Osteoblast (primary cell): ENCODE measurements around the gene CLGN. TPM values are rescaled to one million over a fixed set of nuclear protein-coding genes. Genes with fewer than 3 reads are reported as not detected.

ENCODE experiments used
- DNase-seq: peaks from one replicate; pipeline ENCODE4 v3.0.0; 2011; ENCODE audit warnings: low spot score, mixed read lengths; ENCODE audit not compliant: insufficient read length; ENCODE audit errors: missing footprints
- H2AFZ ChIP-seq: 2 replicates; pipeline ENCODE4 v1.6.0; 2011; ENCODE audit warnings: mild to moderate bottlenecking, low read length
- H3K27ac ChIP-seq: 2 replicates; pipeline ENCODE4 v1.5.1; 2011; ENCODE audit warnings: mild to moderate bottlenecking, low read depth, low read length, moderate library complexity
- H3K27me3 ChIP-seq: 2 replicates; pipeline ENCODE4 v1.6.0; 2012; ENCODE audit warnings: mild to moderate bottlenecking, control low read depth, inconsistent platforms, low read length, moderate library complexity; ENCODE audit not compliant: insufficient read depth
- H3K36me3 ChIP-seq: 2 replicates; pipeline ENCODE4 v1.5.1; 2011; ENCODE audit warnings: mild to moderate bottlenecking, low read length, control low read depth, moderate library complexity; ENCODE audit not compliant: insufficient read depth
- H3K4me1 ChIP-seq: 2 replicates; pipeline ENCODE4 v1.5.1; 2011; ENCODE audit warnings: mild to moderate bottlenecking, low read length, control low read depth, moderate library complexity; ENCODE audit not compliant: insufficient read depth
- H3K4me2 ChIP-seq: 2 replicates; pipeline ENCODE4 v1.6.0; 2011; ENCODE audit warnings: mild to moderate bottlenecking, low read length; ENCODE audit not compliant: insufficient read depth
- H3K4me3 ChIP-seq: fragments of 200-600 bp; sonication (generic); 3 replicates; pipeline ENCODE4 v1.5.1; 2012; ENCODE audit warnings: mild to moderate bottlenecking, low read length, inconsistent platforms; ENCODE audit not compliant: insufficient read depth
- H3K79me2 ChIP-seq: 2 replicates; pipeline ENCODE4 v1.6.0; 2012; ENCODE audit warnings: mild to moderate bottlenecking, low read length, control low read depth, inconsistent platforms; ENCODE audit not compliant: insufficient read depth
- H3K9me3 ChIP-seq: 2 replicates; pipeline ENCODE4 v1.5.1; 2011; ENCODE audit warnings: low read depth, low read length, control low read depth
- H4K20me1 ChIP-seq: 2 replicates; pipeline ENCODE4 v1.6.0; 2012; ENCODE audit warnings: mild to moderate bottlenecking, low read length, control low read depth; ENCODE audit not compliant: insufficient read depth
- CTCF ChIP-seq: IDR thresholded peaks from 2 replicates; pipeline ENCODE4 v1.5.1; 2011; ENCODE audit warnings: mild to moderate bottlenecking, low read depth, low read length, moderate library complexity; ENCODE audit errors: extremely low read depth
- total RNA-seq: library from RNA; depleted of rRNA; stranded (reverse); fragments of >200 nt; gene quantifications from 2 replicates; pipeline ENCODE4 v1.2.3, GENCODE V29; 2012

CLGN gene
- total RNA-seq, 1 donor = 0.72 TPM

GRCh38 chr4:140388015-140388414 is 39.4 kb downstream of the CLGN start:
- no peak for TF ChIP-seq CTCF
- H3K36me3 ChIP-seq = no peaks in the 10 kb centered on the region

GRCh38 chr4:140382732-140383131 is 44.7 kb downstream of the CLGN start:
- Histone ChIP-seq H4K20me1 (no peaks in the 10 kb centered on the region), H3K9me3 (no peaks in the 10 kb centered on the region), H3K4me1 (no peaks in the 10 kb centered on the region), H3K36me3 (peaks cover 3% of the 10 kb centered on the region), H3K4me2 (no peak overlapping the region), H2AFZ (no peak overlapping the region), H3K4me3 (no peak overlapping the region), H3K27me3 (no peaks in the 10 kb centered on the region), H3K27ac (no peak overlapping the region), H3K79me2 (peaks cover 8% of the 10 kb centered on the region)
- no peak for TF ChIP-seq CTCF
- DNase-seq = no peak

More at GRCh38 chr4:140388015-140388414, 39.4 kb downstream of the CLGN start:
- Histone ChIP-seq H3K4me3 (no peak overlapping the region), H3K4me1 (no peaks in the 10 kb centered on the region), H2AFZ (no peak overlapping the region), H3K27ac (no peak overlapping the region), H3K27me3 (no peaks in the 10 kb centered on the region), H3K9me3 (no peaks in the 10 kb centered on the region), H3K4me2 (no peak overlapping the region), H3K79me2 (no peaks in the 10 kb centered on the region), H4K20me1 (no peaks in the 10 kb centered on the region)
- DNase-seq = no peak

- H2AFZ ChIP-seq = peak overlapping the region; percentile 87
- peaks cover 19% of the 10 kb centered on the region for H3K4me1 ChIP-seq
- no peak for DNase-seq
- no peaks in the 10 kb centered on the region for H3K9me3 ChIP-seq
- no peaks in the 10 kb centered on the region for H3K27me3 ChIP-seq
- H3K79me2 ChIP-seq = peaks cover 48% of the 10 kb centered on the region
- peaks cover 3% of the 10 kb centered on the region for H3K36me3 ChIP-seq
- H4K20me1 ChIP-seq = peaks cover 20% of the 10 kb centered on the region
- H3K27ac ChIP-seq = peak overlapping the region; percentile 83
- H3K4me2 ChIP-seq = peak overlapping the region; percentile 98
- H3K4me3 ChIP-seq = peak overlapping the region; percentile 88
- no peak for TF ChIP-seq CTCF
These were observed 53.3 kb downstream of the CLGN start for GRCh38 chr4:140374130-140374477.

GRCh38 chr4:140373328-140374129 is 53.9 kb downstream of the CLGN start, which contains the start of gene SCOC:
Gene SCOC (plus strand): TSS chr4:140373646. CDS start chr4:140379171, 5,525 bp downstream.
- peak within 1 kb of the TSS; percentile 92 for H2AFZ ChIP-seq
- H3K4me3 ChIP-seq = peak within 1 kb of the TSS; percentile 88
- TF ChIP-seq CTCF = no peak
- H3K27ac ChIP-seq = peak within 1 kb of the TSS; percentile 83
- H3K79me2 ChIP-seq = peaks cover 43% of the 10 kb centered on the region
- H3K27me3 ChIP-seq = no peaks in the 10 kb centered on the region
- peaks cover 20% of the 10 kb centered on the region for H4K20me1 ChIP-seq
- peaks cover 3% of the 10 kb centered on the region for H3K36me3 ChIP-seq
- peaks cover 19% of the 10 kb centered on the region for H3K4me1 ChIP-seq
- no peaks in the 10 kb centered on the region for H3K9me3 ChIP-seq
- DNase-seq = peak; percentile 97
- H3K4me2 ChIP-seq = peak within 1 kb of the TSS; percentile 98
